ENCODE data around the gene CHAF1A.

DNA sequence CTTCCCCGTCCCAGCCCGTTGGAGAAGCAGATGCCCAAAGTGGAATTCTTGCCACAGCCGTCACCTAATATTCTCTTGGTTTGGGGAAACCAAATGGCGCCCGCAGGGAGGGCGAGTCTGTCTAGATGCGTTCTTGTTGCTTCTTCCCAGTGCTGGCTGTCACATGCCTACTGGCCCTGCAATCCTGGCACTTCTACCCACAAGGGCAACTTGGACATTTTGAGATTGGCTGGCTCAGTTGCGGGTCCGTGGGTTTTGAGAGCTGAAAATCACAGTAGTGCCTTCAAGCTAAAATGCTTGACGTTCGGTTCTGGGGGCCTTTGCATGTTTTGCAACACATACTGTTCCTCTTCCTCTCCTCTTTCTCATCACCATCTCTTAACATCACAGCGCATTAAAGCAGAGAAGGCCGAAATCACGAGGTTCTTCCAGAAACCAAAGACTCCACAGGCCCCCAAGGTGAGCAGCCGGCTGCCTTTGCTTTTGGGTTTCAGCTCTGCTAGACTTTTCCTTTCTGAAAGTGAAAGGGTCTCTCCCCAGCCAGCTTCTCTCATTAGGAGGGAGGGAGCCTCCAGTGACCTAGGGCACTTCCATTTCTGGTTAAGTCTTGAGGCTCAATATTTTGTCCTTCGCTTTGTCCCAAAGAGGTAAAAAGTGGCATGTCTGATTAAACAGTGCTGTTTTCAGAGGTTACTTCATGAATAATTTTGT, 21.1 kb downstream of the CHAF1A start:
- TF ChIP-seq, protein P1, sequence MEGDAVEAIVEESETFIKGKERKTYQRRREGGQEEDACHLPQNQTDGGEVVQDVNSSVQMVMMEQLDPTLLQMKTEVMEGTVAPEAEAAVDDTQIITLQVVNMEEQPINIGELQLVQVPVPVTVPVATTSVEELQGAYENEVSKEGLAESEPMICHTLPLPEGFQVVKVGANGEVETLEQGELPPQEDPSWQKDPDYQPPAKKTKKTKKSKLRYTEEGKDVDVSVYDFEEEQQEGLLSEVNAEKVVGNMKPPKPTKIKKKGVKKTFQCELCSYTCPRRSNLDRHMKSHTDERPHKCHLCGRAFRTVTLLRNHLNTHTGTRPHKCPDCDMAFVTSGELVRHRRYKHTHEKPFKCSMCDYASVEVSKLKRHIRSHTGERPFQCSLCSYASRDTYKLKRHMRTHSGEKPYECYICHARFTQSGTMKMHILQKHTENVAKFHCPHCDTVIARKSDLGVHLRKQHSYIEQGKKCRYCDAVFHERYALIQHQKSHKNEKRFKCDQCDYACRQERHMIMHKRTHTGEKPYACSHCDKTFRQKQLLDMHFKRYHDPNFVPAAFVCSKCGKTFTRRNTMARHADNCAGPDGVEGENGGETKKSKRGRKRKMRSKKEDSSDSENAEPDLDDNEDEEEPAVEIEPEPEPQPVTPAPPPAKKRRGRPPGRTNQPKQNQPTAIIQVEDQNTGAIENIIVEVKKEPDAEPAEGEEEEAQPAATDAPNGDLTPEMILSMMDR (conservative IDR thresholded peaks at IDR 0.05 in 1 of 2, IDR thresholded peaks at IDR 0.05 in 1 of 2; ENCODE audit: low read depth in 1 of 2, low read length in 2 of 2), result no peak
- no peak for TF ChIP-seq EZH2 (IDR thresholded peaks at IDR 0.05; ENCODE audit: low read length, missing control alignments)
